SK-N-SH (cell line): ENCODE measurements around the gene CYREN. TPM values are rescaled to one million over a fixed set of nuclear protein-coding genes. Genes with fewer than 3 reads are reported as not detected.

Experiments
- CTCF ChIA-PET: fragments of 300-600, 350-600 bp; formaldehyde crosslinking; extraction: SDS; loops from one replicate; lab custom pipeline; 2021; lab: Yijun Ruan, JAX
- POLR2A ChIA-PET: fragments of 350-600 bp; sonication (Branson Sonifier 250); formaldehyde crosslinking; extraction: SDS; loops from one replicate; lab custom pipeline; 2020; ENCODE audit warnings: antibody characterized with exemption, inconsistent platforms; lab: Yijun Ruan, JAX
- DNase-seq: peaks from one replicate; pipeline ENCODE4 v3.0.0; 2012
- H2AFZ ChIP-seq: fragments of 200-600 bp; sonication (generic); 2 replicates; pipeline ENCODE4 v1.8.1; 2016; ENCODE audit warnings: antibody characterized with exemption, mild to moderate bottlenecking, low read depth
- H3F3A ChIP-seq: fragments of 200-600 bp; sonication (generic); replicated peaks from 2 replicates; pipeline ENCODE3; 2016; ENCODE audit warnings: antibody characterized with exemption, mild to moderate bottlenecking; ENCODE audit not compliant: insufficient read depth
- H3K27ac ChIP-seq, 2 experiments: fragments of 200-500 bp in 1 of 2; fragments of 200-600 bp in 1 of 2; sonication (Bioruptor generic) in 1 of 2; sonication (generic), shearing (Covaris generic) in 1 of 2; 2 replicates each; pipeline versions ENCODE4 v1.5.1 to v1.6.1; 2014 to 2016; ENCODE audit warnings: low read depth in 2 of 2, inconsistent platforms in 1 of 2, low read length in 1 of 2, mild to moderate bottlenecking in 1 of 2, mixed read lengths in 1 of 2
- H3K27me3 ChIP-seq: fragments of 200-600 bp; sonication (generic), shearing (Covaris generic); 2 replicates; pipeline ENCODE4 v1.6.1; 2016; ENCODE audit warnings: mixed run types; ENCODE audit not compliant: insufficient read depth
- H3K36me3 ChIP-seq, 2 experiments: fragments of 200-500 bp in 1 of 2; fragments of 200-600 bp in 1 of 2; sonication (Bioruptor generic) in 1 of 2; sonication (generic) in 1 of 2; replicated peaks in 1 of 2; 2 replicates each; pipeline versions ENCODE3 to v1.5.1; 2014 to 2016; ENCODE audit warnings: low read length in 1 of 2, mild to moderate bottlenecking in 1 of 2; ENCODE audit not compliant: insufficient read depth in 2 of 2, control insufficient read depth in 1 of 2
- H3K4me1 ChIP-seq, 2 experiments: fragments of 200-500 bp in 1 of 2; fragments of 200-600 bp in 1 of 2; sonication (Bioruptor generic) in 1 of 2; sonication (generic), shearing (Covaris generic) in 1 of 2; 2 replicates each; pipeline versions ENCODE4 v1.5.1 to v1.6.1; 2014 to 2016; ENCODE audit warnings: low read depth in 1 of 2, low read length in 1 of 2, mixed run types in 1 of 2; ENCODE audit not compliant: insufficient read depth in 2 of 2, control insufficient read depth in 1 of 2
- H3K4me2 ChIP-seq: fragments of 200-600 bp; sonication (generic), shearing (Covaris generic); 2 replicates; pipeline ENCODE4 v1.6.1; 2017; ENCODE audit warnings: mixed run types
- H3K4me3 ChIP-seq, 2 experiments: fragments of 200-500 bp in 1 of 2; fragments of 200-600 bp in 1 of 2; sonication (Bioruptor generic) in 1 of 2; sonication (generic), shearing (Covaris generic) in 1 of 2; 2 replicates each; pipeline versions ENCODE4 v1.5.1 to v1.8.1; 2014 to 2016; ENCODE audit warnings: low read depth in 2 of 2, inconsistent platforms in 1 of 2, low read length in 1 of 2, mild to moderate bottlenecking in 1 of 2, mixed read lengths in 1 of 2, moderate library complexity in 1 of 2
- H3K79me2 ChIP-seq: fragments of 200-600 bp; sonication (generic); 2 replicates; pipeline ENCODE4 v1.8.1; 2017; ENCODE audit warnings: mild to moderate bottlenecking; ENCODE audit not compliant: insufficient read depth
- H3K9ac ChIP-seq: fragments of 200-600 bp; sonication (generic); 2 replicates; pipeline ENCODE4 v1.6.1; 2017; ENCODE audit warnings: mixed run types
- H3K9me2 ChIP-seq: fragments of 200-600 bp; sonication (generic); 2 replicates; pipeline ENCODE4 v1.6.1; 2017; ENCODE audit warnings: mixed run types
- H3K9me3 ChIP-seq: fragments of 200-600 bp; sonication (generic); 2 replicates; pipeline ENCODE4 v1.6.1; 2017; ENCODE audit warnings: mixed run types, mild to moderate bottlenecking, moderate library complexity
- H4K20me1 ChIP-seq: fragments of 200-600 bp; sonication (generic); 2 replicates; pipeline ENCODE4 v1.6.1; 2017; ENCODE audit warnings: mild to moderate bottlenecking, mixed run types; ENCODE audit not compliant: insufficient read depth
- ELF1 ChIP-seq: IDR thresholded peaks from 2 replicates; pipeline ENCODE4 v1.4.0; 2012
- EP300 ChIP-seq, 2 experiments: IDR thresholded peaks; 2 replicates each; pipeline versions ENCODE4 v1.4.0 to v1.6.1; 2012; ENCODE audit warnings: borderline replicate concordance in 1 of 2, low read depth in 1 of 2, low read length in 1 of 2
- EZH2phosphoT487 ChIP-seq: fragments of 200-600 bp; sonication (generic); IDR thresholded peaks from 2 replicates; pipeline ENCODE4 v1.6.1; 2017; ENCODE audit warnings: low read depth, mixed run types, mild to moderate bottlenecking, antibody characterized with exemption, moderate library complexity, borderline replicate concordance
- GABPA ChIP-seq: IDR thresholded peaks from 2 replicates; pipeline ENCODE4 v1.4.0; 2012; ENCODE audit warnings: low read depth, mild to moderate bottlenecking
- IRF3 ChIP-seq: fragments of 150-350 bp; IDR thresholded peaks from 2 replicates; pipeline ENCODE4 v1.6.1; 2016; ENCODE audit warnings: mild to moderate bottlenecking, low read depth, low read length
- NFIC ChIP-seq: IDR thresholded peaks from 2 replicates; pipeline ENCODE4 v1.4.0; 2012; ENCODE audit warnings: borderline replicate concordance
- POLR2AphosphoS5 ChIP-seq: IDR thresholded peaks from 2 replicates; pipeline ENCODE4 v1.6.1; 2012; ENCODE audit warnings: low read depth, low read length
- RFX5 ChIP-seq: IDR thresholded peaks from 2 replicates; pipeline ENCODE4 v1.6.1; 2012; ENCODE audit warnings: mild to moderate bottlenecking, improper control_type of control experiment, low read length
- RXRA ChIP-seq: IDR thresholded peaks from 2 replicates; pipeline ENCODE4 v1.4.0; 2012; ENCODE audit warnings: low read depth, mild to moderate bottlenecking, borderline replicate concordance
- SMC3 ChIP-seq: IDR thresholded peaks from 2 replicates; pipeline ENCODE4 v1.6.1; 2012; ENCODE audit warnings: low read depth, low read length, improper control_type of control experiment
- TCF12 ChIP-seq: IDR thresholded peaks from 2 replicates; pipeline ENCODE4 v1.4.0; 2012
- YY1 ChIP-seq: IDR thresholded peaks from 2 replicates; pipeline ENCODE4 v1.4.0; 2012; ENCODE audit warnings: low read depth, mild to moderate bottlenecking
- WGBS: methylation state at CpG from one replicate; pipeline ENCODE4 v1.1.6; 2017; ENCODE audit warnings: low lambda C conversion rate; 5-methylcytosine and 5-hydroxymethylcytosine counted together
- polyA plus RNA-seq, 3 experiments: library from polyadenylated mRNA; depleted of rRNA; stranded (reverse); fragments of >200 nt; gene quantifications; 2 replicates each; pipeline ENCODE4 v1.2.3, GENCODE V29; 2012
- TF ChIP-seq, protein P1 (sequence below): IDR thresholded peaks from 2 replicates; pipeline ENCODE4 v1.6.1; 2012; ENCODE audit warnings: mild to moderate bottlenecking, low read depth, low read length, moderate library complexity
- TF ChIP-seq, protein P2 (sequence below): fragments of 150-350 bp; IDR thresholded peaks from 2 replicates; pipeline ENCODE4 v1.6.1; 2017; ENCODE audit warnings: antibody characterized with exemption, low read length, low read depth, borderline replicate concordance

CYREN gene
- polyA plus RNA-seq, 1 of the 3 experiments (the other 2 are of a cell fraction): 53.4 TPM

- TF ChIP-seq POLR2AphosphoS5 (no peak), EZH2phosphoT487 (no peak)
These were observed 18.7 kb upstream of the CYREN start (continued) for GRCh38 chr7:135189221-135189662.

DNA sequence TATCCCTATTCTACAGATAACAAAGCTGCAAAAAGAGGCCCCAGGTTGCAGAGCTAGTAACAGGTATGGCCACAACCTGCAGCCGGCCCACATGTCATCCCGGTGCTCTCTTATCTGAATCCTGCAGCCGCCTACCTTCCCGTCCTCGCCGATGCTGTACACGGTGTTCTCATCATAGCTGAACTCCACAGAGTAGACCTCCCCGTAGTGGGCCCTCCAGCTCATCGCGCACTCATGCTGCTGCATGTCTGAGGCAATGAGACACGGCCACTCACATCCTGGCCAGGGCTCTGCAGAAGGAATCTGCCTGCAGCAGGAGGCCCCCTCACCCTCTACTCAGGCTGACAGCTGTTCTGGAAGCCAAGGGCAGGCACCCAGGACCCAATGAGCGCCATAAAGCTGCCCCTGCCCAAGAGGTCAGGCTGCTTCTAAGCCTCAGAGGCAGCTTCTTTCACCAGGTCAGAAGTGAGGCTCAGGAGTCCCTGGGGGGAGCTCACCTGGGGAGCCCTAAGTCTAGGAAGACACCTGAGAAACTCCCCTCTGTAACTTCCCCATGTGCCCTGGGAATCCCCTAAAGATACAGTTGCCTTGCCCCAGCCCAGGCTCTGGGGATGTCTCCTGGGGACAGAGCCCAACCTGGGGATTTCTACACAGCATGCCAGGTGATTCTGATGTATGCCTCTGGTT lies 17.9 kb upstream of the CYREN start:
- ChIA-PET CTCF (interaction anchor here (1.0 to 2.3 kb wide), 5 partner anchors 8 to 31 kb away, joined by 3 to 6 read pairs (median 3); partner anchors contain the start of gene CYREN), POLR2A (interaction anchor here (1.1 kb wide), 1 partner anchor 23 kb away, joined by 4 read pairs; the partner anchor contains the start of gene WDR91)
- no peak overlapping the region for H3K27ac ChIP-seq
- no peak overlapping the region for H2AFZ ChIP-seq
- DNase-seq: no peak
- no peaks in the 10 kb centered on the region for H4K20me1 ChIP-seq
- H3K79me2 ChIP-seq: no peaks in the 10 kb centered on the region
- H3K4me2 ChIP-seq: no peak overlapping the region
- H3K9me2 ChIP-seq: no peaks in the 10 kb centered on the region
- H3K36me3 ChIP-seq: peaks cover 5 to 50% of the 10 kb centered on the region in 2 experiments
- H3F3A ChIP-seq: no peaks in the 10 kb centered on the region
- WGBS: 88% methylated on average over 12 of the region's 12 CpGs
- no peak overlapping the region for H3K9ac ChIP-seq
- H3K27me3 ChIP-seq: no peaks in the 10 kb centered on the region
- TF ChIP-seq EZH2phosphoT487 (no peak), RFX5 (no peak), GABPA (no peak), SMC3 (no peak), NFIC (no peak), RXRA (no peak)
- TF ChIP-seq, protein P1, sequence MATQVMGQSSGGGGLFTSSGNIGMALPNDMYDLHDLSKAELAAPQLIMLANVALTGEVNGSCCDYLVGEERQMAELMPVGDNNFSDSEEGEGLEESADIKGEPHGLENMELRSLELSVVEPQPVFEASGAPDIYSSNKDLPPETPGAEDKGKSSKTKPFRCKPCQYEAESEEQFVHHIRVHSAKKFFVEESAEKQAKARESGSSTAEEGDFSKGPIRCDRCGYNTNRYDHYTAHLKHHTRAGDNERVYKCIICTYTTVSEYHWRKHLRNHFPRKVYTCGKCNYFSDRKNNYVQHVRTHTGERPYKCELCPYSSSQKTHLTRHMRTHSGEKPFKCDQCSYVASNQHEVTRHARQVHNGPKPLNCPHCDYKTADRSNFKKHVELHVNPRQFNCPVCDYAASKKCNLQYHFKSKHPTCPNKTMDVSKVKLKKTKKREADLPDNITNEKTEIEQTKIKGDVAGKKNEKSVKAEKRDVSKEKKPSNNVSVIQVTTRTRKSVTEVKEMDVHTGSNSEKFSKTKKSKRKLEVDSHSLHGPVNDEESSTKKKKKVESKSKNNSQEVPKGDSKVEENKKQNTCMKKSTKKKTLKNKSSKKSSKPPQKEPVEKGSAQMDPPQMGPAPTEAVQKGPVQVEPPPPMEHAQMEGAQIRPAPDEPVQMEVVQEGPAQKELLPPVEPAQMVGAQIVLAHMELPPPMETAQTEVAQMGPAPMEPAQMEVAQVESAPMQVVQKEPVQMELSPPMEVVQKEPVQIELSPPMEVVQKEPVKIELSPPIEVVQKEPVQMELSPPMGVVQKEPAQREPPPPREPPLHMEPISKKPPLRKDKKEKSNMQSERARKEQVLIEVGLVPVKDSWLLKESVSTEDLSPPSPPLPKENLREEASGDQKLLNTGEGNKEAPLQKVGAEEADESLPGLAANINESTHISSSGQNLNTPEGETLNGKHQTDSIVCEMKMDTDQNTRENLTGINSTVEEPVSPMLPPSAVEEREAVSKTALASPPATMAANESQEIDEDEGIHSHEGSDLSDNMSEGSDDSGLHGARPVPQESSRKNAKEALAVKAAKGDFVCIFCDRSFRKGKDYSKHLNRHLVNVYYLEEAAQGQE: no peak
- peaks cover 0 to 10% of the 10 kb centered on the region in 2 experiments; a peak in 2 of 4 replicates for H3K4me1 ChIP-seq
- H3K9me3 ChIP-seq: no peaks in the 10 kb centered on the region
- no peak overlapping the region for H3K4me3 ChIP-seq

- Histone ChIP-seq H3K9me3 (peaks cover 8% of the 10 kb centered on the region), H4K20me1 (no peaks in the 10 kb centered on the region), H3K4me2 (no peak overlapping the region), H3K36me3 (peaks cover 14 to 46% of the 10 kb centered on the region in 2 experiments)
- DNase-seq: no peak
- no peak for TF ChIP-seq YY1
- no peak for TF ChIP-seq EP300 (IDR thresholded peaks at IDR 0.05; ENCODE audit: borderline replicate concordance in 1 of 2, low read depth in 1 of 2, low read length in 1 of 2)
- TF ChIP-seq TCF12: no peak
- TF ChIP-seq, protein P2, sequence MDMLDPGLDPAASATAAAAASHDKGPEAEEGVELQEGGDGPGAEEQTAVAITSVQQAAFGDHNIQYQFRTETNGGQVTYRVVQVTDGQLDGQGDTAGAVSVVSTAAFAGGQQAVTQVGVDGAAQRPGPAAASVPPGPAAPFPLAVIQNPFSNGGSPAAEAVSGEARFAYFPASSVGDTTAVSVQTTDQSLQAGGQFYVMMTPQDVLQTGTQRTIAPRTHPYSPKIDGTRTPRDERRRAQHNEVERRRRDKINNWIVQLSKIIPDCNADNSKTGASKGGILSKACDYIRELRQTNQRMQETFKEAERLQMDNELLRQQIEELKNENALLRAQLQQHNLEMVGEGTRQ: no peak
- TF ChIP-seq IRF3: no peak
- TF ChIP-seq ELF1: no peak
- TF ChIP-seq GABPA: no peak
- TF ChIP-seq SMC3: no peak
- TF ChIP-seq, all 33 proteins: peak for 0
- ChIA-PET CTCF (interaction anchor here (1.0 to 1.3 kb wide), 2 partner anchors 16 to 149 kb away, joined by 3 to 5 read pairs; partner anchors contain the start of gene CYREN), POLR2A (no interaction called here)
- Histone ChIP-seq H2AFZ (no peak overlapping the region), H3K4me1 (peaks cover 0 to 10% of the 10 kb centered on the region in 2 experiments; a peak in 2 of 4 replicates), H3K9me2 (no peaks in the 10 kb centered on the region), H3K27me3 (no peaks in the 10 kb centered on the region), H3K27ac (no peak overlapping the region), H3K9ac (no peak overlapping the region), H3F3A (no peaks in the 10 kb centered on the region), H3K79me2 (no peaks in the 10 kb centered on the region), H3K4me3 (no peak overlapping the region)
- 78% methylated on average over 9 of the region's 12 CpGs for WGBS
These were observed 16.3 kb upstream of the CYREN start for GRCh38 chr7:135186841-135187253.
